Ovary (tissue), 3 donors: ENCODE data around the gene LRP8.
"Not testable (repeated sequence)": the region's sequence is repeated elsewhere in the genome, so short reads cannot be mapped to it uniquely, and the experiment has no call there.

ENCODE experiments used
- POLR2A ChIP-seq: fragments of 450-650 bp; IDR thresholded peaks from one replicate; pipeline ENCODE4 v1.6.1; 2017; ENCODE audit warnings: antibody characterized with exemption, mild to moderate bottlenecking, moderate library complexity
- TF ChIP-seq, protein P1 (sequence below), 3 donors: fragments of 450-650 bp in 2 of 3; fragments of 200-600 bp in 1 of 3; IDR thresholded peaks; one replicate each; pipeline versions ENCODE4 v1.5.1 to v1.8.0; 2016 to 2022; ENCODE audit warnings: antibody characterized with exemption in 3 of 3, mild to moderate bottlenecking in 1 of 3
- donor health status: DM: no; HTN: no; CAD: no.

DNA sequence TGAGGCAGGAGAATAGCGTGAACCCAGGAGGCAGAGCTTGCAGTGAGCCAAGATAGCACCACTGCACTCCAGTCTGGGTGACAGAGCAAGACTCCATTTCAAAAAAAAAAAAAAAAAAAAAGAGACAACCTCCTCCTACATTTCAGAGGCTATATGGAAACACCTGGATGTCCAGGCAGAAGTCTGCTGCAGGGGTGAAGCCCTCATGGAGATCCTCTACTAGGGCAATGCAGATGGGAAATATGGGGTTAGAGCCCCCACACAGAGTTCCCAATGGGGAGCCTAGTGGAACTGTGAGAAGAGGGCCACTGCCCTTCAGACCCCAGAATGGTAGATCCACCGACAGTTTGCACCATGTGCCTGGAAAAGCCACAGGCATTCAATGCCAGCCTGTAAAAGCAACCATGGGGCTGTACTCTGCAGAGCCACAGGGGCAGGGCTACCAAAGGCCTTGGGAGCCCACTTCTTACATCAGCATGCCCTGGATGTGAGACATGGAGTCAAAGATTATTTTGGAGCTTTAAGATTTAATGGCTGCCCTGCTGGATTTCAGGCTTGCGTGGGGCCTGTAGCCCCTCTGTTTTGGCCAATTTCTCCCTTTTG is 121.7 kb downstream of the LRP8 start:
- TF ChIP-seq, protein P1, sequence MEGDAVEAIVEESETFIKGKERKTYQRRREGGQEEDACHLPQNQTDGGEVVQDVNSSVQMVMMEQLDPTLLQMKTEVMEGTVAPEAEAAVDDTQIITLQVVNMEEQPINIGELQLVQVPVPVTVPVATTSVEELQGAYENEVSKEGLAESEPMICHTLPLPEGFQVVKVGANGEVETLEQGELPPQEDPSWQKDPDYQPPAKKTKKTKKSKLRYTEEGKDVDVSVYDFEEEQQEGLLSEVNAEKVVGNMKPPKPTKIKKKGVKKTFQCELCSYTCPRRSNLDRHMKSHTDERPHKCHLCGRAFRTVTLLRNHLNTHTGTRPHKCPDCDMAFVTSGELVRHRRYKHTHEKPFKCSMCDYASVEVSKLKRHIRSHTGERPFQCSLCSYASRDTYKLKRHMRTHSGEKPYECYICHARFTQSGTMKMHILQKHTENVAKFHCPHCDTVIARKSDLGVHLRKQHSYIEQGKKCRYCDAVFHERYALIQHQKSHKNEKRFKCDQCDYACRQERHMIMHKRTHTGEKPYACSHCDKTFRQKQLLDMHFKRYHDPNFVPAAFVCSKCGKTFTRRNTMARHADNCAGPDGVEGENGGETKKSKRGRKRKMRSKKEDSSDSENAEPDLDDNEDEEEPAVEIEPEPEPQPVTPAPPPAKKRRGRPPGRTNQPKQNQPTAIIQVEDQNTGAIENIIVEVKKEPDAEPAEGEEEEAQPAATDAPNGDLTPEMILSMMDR (IDR thresholded peaks at IDR 0.05): not testable (repeated sequence)
- not testable (repeated sequence) for TF ChIP-seq POLR2A
